ENCODE measurements around the gene BYSL.
"Not testable (repeated sequence)": the region's sequence is repeated elsewhere in the genome, so short reads cannot be mapped to it uniquely, and the experiment has no call there.

Gene BYSL

GRCh38 chr6:41937861-41938574, 16.7 kb downstream of the BYSL start:
- Histone ChIP-seq H3K27me3 (ENCODE audit: control insufficient read depth in 1 of 2, insufficient read depth in 2 of 2, low read length in 2 of 2) (no peaks in the 10 kb centered on the region), H3K9me3 (ENCODE audit: low read length) (no peaks in the 10 kb centered on the region), H3K27ac (ENCODE audit: low read depth, low read length) (peak overlapping the region; percentile 81), H3K36me3 (ENCODE audit: insufficient read depth, low read length) (peaks cover 32% of the 10 kb centered on the region), H3K9ac (ENCODE audit: low read length) (no peak overlapping the region), H3K4me3 (ENCODE audit: low read depth in 1 of 2, low read length in 2 of 2) (no peak overlapping the region), H3K4me1 (ENCODE audit: insufficient read depth, low read length) (peaks cover 50% of the 10 kb centered on the region)

- no peak overlapping the region for H3K4me3 ChIP-seq (ENCODE audit: low read depth in 1 of 2, low read length in 2 of 2)
- no peak overlapping the region for H3K9ac ChIP-seq (ENCODE audit: low read length)
- peaks cover 50% of the 10 kb centered on the region for H3K4me1 ChIP-seq (ENCODE audit: insufficient read depth, low read length)
Observed at GRCh38 chr6:41938590-41939175, 17.4 kb downstream of the BYSL start.

GRCh38 chr6:41939176-41939847, 18.0 kb downstream of the BYSL start:
- Histone ChIP-seq H3K27ac (ENCODE audit: low read depth, low read length) (peak overlapping the region; percentile 81), H3K9me3 (ENCODE audit: low read length) (no peaks in the 10 kb centered on the region), H3K4me1 (ENCODE audit: insufficient read depth, low read length) (peaks cover 50% of the 10 kb centered on the region), H3K9ac (ENCODE audit: low read length) (peak overlapping the region; percentile 27), H3K4me3 (ENCODE audit: low read depth in 1 of 2, low read length in 2 of 2) (peak overlapping the region in 1 of 2 donors; percentile 75), H3K27me3 (ENCODE audit: control insufficient read depth in 1 of 2, insufficient read depth in 2 of 2, low read length in 2 of 2) (no peaks in the 10 kb centered on the region), H3K36me3 (ENCODE audit: insufficient read depth, low read length) (peaks cover 27% of the 10 kb centered on the region)

More at GRCh38 chr6:41938590-41939175, 17.4 kb downstream of the BYSL start:
- Histone ChIP-seq H3K36me3 (ENCODE audit: insufficient read depth, low read length) (peaks cover 31% of the 10 kb centered on the region), H3K27ac (ENCODE audit: low read depth, low read length) (peak overlapping the region; percentile 81), H3K27me3 (ENCODE audit: control insufficient read depth in 1 of 2, insufficient read depth in 2 of 2, low read length in 2 of 2) (no peaks in the 10 kb centered on the region), H3K9me3 (ENCODE audit: low read length) (no peaks in the 10 kb centered on the region)

DNA sequence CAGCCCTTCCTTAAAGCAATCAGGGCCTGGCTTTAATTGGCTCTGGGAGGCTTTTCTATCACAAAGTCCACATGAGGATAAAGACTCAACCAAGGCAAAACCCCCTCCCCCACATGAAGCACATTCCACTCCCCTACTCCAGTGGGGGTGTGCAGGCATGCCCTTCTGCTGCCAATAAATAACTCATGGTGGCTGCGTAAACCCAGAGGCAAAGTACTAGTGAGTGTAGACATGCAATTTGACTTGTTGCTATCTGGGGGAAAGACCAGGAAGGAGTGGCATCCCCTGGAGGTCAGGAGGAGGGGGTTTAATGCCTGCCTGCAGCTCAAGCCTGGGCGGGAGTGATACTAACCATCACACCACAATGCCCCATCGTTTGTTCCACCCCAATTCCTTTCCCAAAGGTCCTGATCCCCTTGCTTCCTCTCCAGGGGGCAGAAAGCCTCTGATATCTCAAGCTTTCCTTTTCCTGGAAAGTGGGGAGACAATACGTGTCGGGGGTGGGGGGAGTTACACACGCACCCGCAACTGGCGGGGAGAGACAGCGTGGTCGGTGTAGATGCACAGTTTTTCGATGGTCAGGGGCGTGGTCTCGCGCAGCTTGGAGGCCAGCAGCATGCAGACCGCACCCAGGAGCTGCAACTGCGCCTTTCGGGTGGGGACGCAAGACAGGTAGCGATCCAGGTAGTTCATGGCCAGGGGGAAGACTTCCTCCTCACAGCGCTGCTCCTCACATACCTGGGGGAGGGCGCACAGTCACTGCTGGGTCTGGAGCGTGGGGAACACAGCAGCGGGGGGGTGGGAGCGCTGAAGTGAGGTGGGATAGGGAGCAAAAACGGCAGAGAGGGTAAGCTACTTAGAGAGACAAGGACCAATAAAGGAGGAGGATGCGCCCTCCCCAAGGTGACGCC, 18.8 kb downstream of the BYSL start:
- Histone ChIP-seq H3K9me3 (ENCODE audit: low read length) (no peaks in the 10 kb centered on the region), H3K27ac (ENCODE audit: low read depth, low read length) (peak overlapping the region; percentile 81), H3K9ac (ENCODE audit: low read length) (peak overlapping the region; percentile 47), H3K36me3 (ENCODE audit: insufficient read depth, low read length) (peaks cover 19% of the 10 kb centered on the region), H3K27me3 (ENCODE audit: control insufficient read depth in 1 of 2, insufficient read depth in 2 of 2, low read length in 2 of 2) (no peaks in the 10 kb centered on the region), H3K4me3 (ENCODE audit: low read depth in 1 of 2, low read length in 2 of 2) (peak overlapping the region; percentile 75 to 76), H3K4me1 (ENCODE audit: insufficient read depth, low read length) (peaks cover 50% of the 10 kb centered on the region)

- Histone ChIP-seq H3K9me3 (ENCODE audit: low read length) (no peaks in the 10 kb centered on the region), H3K36me3 (ENCODE audit: insufficient read depth, low read length) (peaks cover 12% of the 10 kb centered on the region), H3K27ac (ENCODE audit: low read depth, low read length) (peak overlapping the region; percentile 81), H3K4me3 (ENCODE audit: low read depth in 1 of 2, low read length in 2 of 2) (peak overlapping the region; percentile 75 to 76), H3K27me3 (ENCODE audit: control insufficient read depth in 1 of 2, insufficient read depth in 2 of 2, low read length in 2 of 2) (no peaks in the 10 kb centered on the region), H3K4me1 (ENCODE audit: insufficient read depth, low read length) (peaks cover 50% of the 10 kb centered on the region), H3K9ac (ENCODE audit: low read length) (peak overlapping the region; percentile 47)
Observed at GRCh38 chr6:41940759-41941279, 19.5 kb downstream of the BYSL start.

GRCh38 chr6:41941280-41942066, 20.2 kb downstream of the BYSL start, which contains the start of gene CCND3:
Gene CCND3 (minus strand): TSS chr6:41941808. CDS start chr6:41941649, 159 bp downstream.
- H3K9ac ChIP-seq (ENCODE audit: low read length) = peak within 1 kb of the TSS; percentile 47
- H3K36me3 ChIP-seq (ENCODE audit: insufficient read depth, low read length) = peaks cover 6% of the 10 kb centered on the region
- H3K9me3 ChIP-seq (ENCODE audit: low read length) = no peaks in the 10 kb centered on the region
- H3K27ac ChIP-seq (ENCODE audit: low read depth, low read length) = peak within 1 kb of the TSS; percentile 88
- peak within 1 kb of the TSS; percentile 75 to 76 for H3K4me3 ChIP-seq (ENCODE audit: low read depth in 1 of 2, low read length in 2 of 2)
- H3K27me3 ChIP-seq (ENCODE audit: control insufficient read depth in 1 of 2, insufficient read depth in 2 of 2, low read length in 2 of 2) = no peaks in the 10 kb centered on the region
- H3K4me1 ChIP-seq (ENCODE audit: insufficient read depth, low read length) = peaks cover 49% of the 10 kb centered on the region

DNA sequence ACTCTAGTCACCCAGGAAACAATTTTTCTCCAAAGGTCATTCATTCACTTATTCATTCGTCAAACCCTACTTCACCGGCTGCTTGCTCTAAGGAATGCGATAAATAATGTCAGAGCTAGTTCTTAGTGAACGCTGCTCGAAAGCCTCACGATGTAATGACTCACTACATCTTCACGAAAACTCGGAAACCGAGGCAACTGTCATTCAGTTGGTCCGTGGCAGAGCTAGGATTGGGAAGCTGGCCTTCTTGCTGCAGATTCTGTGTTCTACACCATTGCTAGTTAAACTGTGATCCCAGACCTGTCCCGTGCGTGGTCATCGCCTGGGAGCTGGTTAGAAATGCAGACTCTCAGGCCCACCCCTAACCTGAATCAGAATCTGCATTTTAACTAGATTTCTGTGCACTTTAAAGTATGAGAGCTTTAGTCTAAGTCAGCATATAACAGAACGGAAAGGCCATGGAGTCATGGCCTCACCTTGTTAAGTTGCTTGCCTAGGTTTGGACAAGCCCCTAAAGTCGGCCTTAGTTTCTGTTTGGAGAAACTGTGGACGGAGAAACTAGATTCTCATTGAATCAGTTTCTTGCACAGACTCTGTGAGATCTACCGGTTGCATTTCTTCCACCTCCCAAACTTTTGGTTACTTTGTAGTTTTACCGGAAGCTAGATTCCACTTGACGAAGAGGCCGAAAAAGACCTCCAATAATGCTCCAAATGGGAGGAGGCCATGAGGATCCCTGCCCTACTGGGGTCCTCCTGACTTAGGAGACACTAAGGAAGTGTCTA, 21.0 kb downstream of the BYSL start:
- Histone ChIP-seq H3K36me3 (ENCODE audit: insufficient read depth, low read length) (no peaks in the 10 kb centered on the region), H3K27ac (ENCODE audit: low read depth, low read length) (peak overlapping the region; percentile 88), H3K9ac (ENCODE audit: low read length) (peak overlapping the region; percentile 4), H3K4me3 (ENCODE audit: low read depth in 1 of 2, low read length in 2 of 2) (peak overlapping the region; percentile 51 to 75), H3K4me1 (ENCODE audit: insufficient read depth, low read length) (peaks cover 41% of the 10 kb centered on the region), H3K9me3 (ENCODE audit: low read length) (no peaks in the 10 kb centered on the region), H3K27me3 (ENCODE audit: control insufficient read depth in 1 of 2, insufficient read depth in 2 of 2, low read length in 2 of 2) (no peaks in the 10 kb centered on the region)

DNA sequence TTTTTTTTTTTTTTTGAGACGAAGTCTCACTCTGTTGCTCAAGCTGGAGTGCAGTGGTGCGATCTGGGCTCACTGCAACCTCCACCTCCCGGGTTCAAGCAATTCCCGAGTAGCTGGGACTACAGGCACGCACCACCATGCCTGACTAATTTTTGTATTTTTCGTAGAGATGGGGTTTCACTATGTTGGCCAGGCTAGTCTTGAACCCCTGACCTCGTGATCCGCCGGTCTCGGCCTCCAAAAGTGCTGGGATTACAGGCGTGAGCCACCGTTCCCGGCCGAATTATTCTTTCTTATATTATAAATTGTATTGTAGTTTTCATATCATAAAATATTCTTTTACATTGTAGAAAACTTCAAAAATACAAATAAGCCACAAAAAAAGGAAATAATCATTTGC, 21.6 kb downstream of the BYSL start:
- H3K4me1 ChIP-seq (ENCODE audit: insufficient read depth, low read length) = peaks cover 35% of the 10 kb centered on the region
- not testable (repeated sequence) for H3K4me3 ChIP-seq (ENCODE audit: low read depth in 1 of 2, low read length in 2 of 2); H3K9me3 ChIP-seq (ENCODE audit: low read length); H3K9ac ChIP-seq (ENCODE audit: low read length); H3K27me3 ChIP-seq (ENCODE audit: control insufficient read depth in 1 of 2, insufficient read depth in 2 of 2, low read length in 2 of 2); H3K27ac ChIP-seq (ENCODE audit: low read depth, low read length); H3K36me3 ChIP-seq (ENCODE audit: insufficient read depth, low read length)

- Histone ChIP-seq H3K4me3 (ENCODE audit: low read depth in 1 of 2, low read length in 2 of 2) (no peak overlapping the region), H3K36me3 (ENCODE audit: insufficient read depth, low read length) (no peaks in the 10 kb centered on the region), H3K27me3 (ENCODE audit: control insufficient read depth in 1 of 2, insufficient read depth in 2 of 2, low read length in 2 of 2) (no peaks in the 10 kb centered on the region), H3K27ac (ENCODE audit: low read depth, low read length) (no peak overlapping the region), H3K9ac (ENCODE audit: low read length) (no peak overlapping the region), H3K9me3 (ENCODE audit: low read length) (no peaks in the 10 kb centered on the region), H3K4me1 (ENCODE audit: insufficient read depth, low read length) (peaks cover 29% of the 10 kb centered on the region)
Observed at GRCh38 chr6:41943456-41943855, 22.2 kb downstream of the BYSL start.

Measured in muscle layer of colon (tissue), 2 donors.